ENCODE measurements around the gene KIRREL3. TPM values are rescaled to one million over a fixed set of nuclear protein-coding genes. Genes with fewer than 3 reads are reported as not detected.

Gene KIRREL3
- total and polyA plus RNA-seq, 2 experiments from 2014 or later: 16.1 to 35.6 TPM

GRCh38 chr11:126462422-126462821 is 538.1 kb downstream of the KIRREL3 start:
- no peak overlapping the region for H3K9ac ChIP-seq
- no peak for DNase-seq
- H3K27me3 ChIP-seq (replicated peaks; ENCODE audit: insufficient read depth): no peaks in the 10 kb centered on the region
- H3K9me2 ChIP-seq (ENCODE audit: insufficient read depth): no peaks in the 10 kb centered on the region
- no peaks in the 10 kb centered on the region for H4K20me1 ChIP-seq (ENCODE audit: insufficient read depth)
- H3K36me3 ChIP-seq (ENCODE audit: low read depth): no peaks in the 10 kb centered on the region
- TF ChIP-seq EZH2 (IDR thresholded peaks at IDR 0.05; ENCODE audit: insufficient read depth, poor library complexity, severe bottlenecking): no peak
- no peak for TF ChIP-seq EZH2phosphoT487 (IDR thresholded peaks at IDR 0.05; ENCODE audit: insufficient read depth, low read depth)
- H3K4me2 ChIP-seq (ENCODE audit: unreplicated experiment): no peak overlapping the region
- no peak overlapping the region for H2AFZ ChIP-seq
- H3K9me3 ChIP-seq (ENCODE audit: low read depth): no peaks in the 10 kb centered on the region
- WGBS, 2 experiments (ENCODE audit: low coverage in 1 of 2, low lambda C conversion rate in 2 of 2, missing lambda C conversion rate in 2 of 2): 96 to 100% methylated on average over 7 of the region's 7 CpGs
- H3K4me3 ChIP-seq: no peak overlapping the region
- peaks cover 3% of the 10 kb centered on the region; the same call in 1 of the 2 replicates for H3K4me1 ChIP-seq (ENCODE audit: insufficient read depth)
- in situ Hi-C loops (cut with MboI): no loop called here
- H3K27ac ChIP-seq: no peak overlapping the region
- no peaks in the 10 kb centered on the region for H3K79me2 ChIP-seq (ENCODE audit: insufficient read depth)
- no peaks in the 10 kb centered on the region for H3F3A ChIP-seq (ENCODE audit: insufficient read depth)

DNA sequence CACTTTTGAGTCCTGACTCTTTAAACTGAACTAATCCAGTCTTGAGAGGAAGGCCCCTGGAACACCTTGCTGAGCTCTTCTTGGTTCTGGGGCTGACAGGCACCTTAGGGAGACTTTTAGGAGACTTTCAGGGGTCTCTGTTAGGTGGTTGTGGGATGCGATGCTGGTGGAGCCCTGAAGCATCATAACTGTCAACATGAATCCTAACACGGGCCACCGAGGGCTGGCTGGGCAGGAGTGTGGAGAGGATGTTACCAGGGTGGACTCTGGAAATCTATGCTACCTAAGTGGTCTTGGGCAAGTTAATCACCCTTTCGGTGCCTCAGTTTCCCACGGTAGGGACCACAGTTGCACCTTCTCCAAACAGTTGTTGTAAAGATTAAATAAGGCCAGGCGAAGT is 538.6 kb downstream of the KIRREL3 start:
- Histone ChIP-seq H3K79me2 (ENCODE audit: insufficient read depth) (no peaks in the 10 kb centered on the region), H3K4me3 (no peak overlapping the region), H3F3A (ENCODE audit: insufficient read depth) (no peaks in the 10 kb centered on the region), H3K9ac (no peak overlapping the region), H4K20me1 (ENCODE audit: insufficient read depth) (no peaks in the 10 kb centered on the region), H3K36me3 (ENCODE audit: low read depth) (no peaks in the 10 kb centered on the region), H3K4me1 (ENCODE audit: insufficient read depth) (peaks cover 3% of the 10 kb centered on the region; the same call in 1 of the 2 replicates), H3K9me2 (ENCODE audit: insufficient read depth) (no peaks in the 10 kb centered on the region), H3K27me3 (replicated peaks; ENCODE audit: insufficient read depth) (no peaks in the 10 kb centered on the region), H3K4me2 (ENCODE audit: unreplicated experiment) (no peak overlapping the region), H3K27ac (no peak overlapping the region), H2AFZ (no peak overlapping the region), H3K9me3 (ENCODE audit: low read depth) (no peaks in the 10 kb centered on the region)
- no peak for DNase-seq
- in situ Hi-C loops (cut with MboI): no loop called here
- WGBS, 2 experiments (ENCODE audit: low coverage in 1 of 2, low lambda C conversion rate in 2 of 2, missing lambda C conversion rate in 2 of 2): 69% methylated on average over 6 of the region's 6 CpGs
- no peak for TF ChIP-seq EZH2 (IDR thresholded peaks at IDR 0.05; ENCODE audit: insufficient read depth, poor library complexity, severe bottlenecking)
- TF ChIP-seq EZH2phosphoT487 (IDR thresholded peaks at IDR 0.05; ENCODE audit: insufficient read depth, low read depth): no peak

GRCh38 chr11:126461096-126461440 is 539.5 kb downstream of the KIRREL3 start:
- H3K79me2 ChIP-seq (ENCODE audit: insufficient read depth): no peaks in the 10 kb centered on the region
- no peaks in the 10 kb centered on the region for H3F3A ChIP-seq (ENCODE audit: insufficient read depth)
- H3K4me1 ChIP-seq (ENCODE audit: insufficient read depth): peaks cover 3% of the 10 kb centered on the region; the same call in 1 of the 2 replicates
- in situ Hi-C loops (cut with MboI): no loop called here
- no peak overlapping the region for H3K27ac ChIP-seq
- 88 to 94% methylated on average over 8 of the region's 8 CpGs for WGBS, 2 experiments (ENCODE audit: low coverage in 1 of 2, low lambda C conversion rate in 2 of 2, missing lambda C conversion rate in 2 of 2)
- H3K9me2 ChIP-seq (ENCODE audit: insufficient read depth): no peaks in the 10 kb centered on the region
- no peak overlapping the region for H2AFZ ChIP-seq
- no peak overlapping the region for H3K4me3 ChIP-seq
- H3K9me3 ChIP-seq (ENCODE audit: low read depth): no peaks in the 10 kb centered on the region
- DNase-seq: no peak
- no peaks in the 10 kb centered on the region for H3K36me3 ChIP-seq (ENCODE audit: low read depth)
- H4K20me1 ChIP-seq (ENCODE audit: insufficient read depth): no peaks in the 10 kb centered on the region
- no peak overlapping the region for H3K9ac ChIP-seq
- H3K27me3 ChIP-seq (replicated peaks; ENCODE audit: insufficient read depth): no peaks in the 10 kb centered on the region
- no peak overlapping the region for H3K4me2 ChIP-seq (ENCODE audit: unreplicated experiment)
- TF ChIP-seq EZH2 (IDR thresholded peaks at IDR 0.05; ENCODE audit: insufficient read depth, poor library complexity, severe bottlenecking) (no peak), EZH2phosphoT487 (IDR thresholded peaks at IDR 0.05; ENCODE audit: insufficient read depth, low read depth) (no peak)

- no peaks in the 10 kb centered on the region for H3K9me3 ChIP-seq (ENCODE audit: low read depth)
- TF ChIP-seq EZH2phosphoT487 (IDR thresholded peaks at IDR 0.05; ENCODE audit: insufficient read depth, low read depth) (no peak), EZH2 (IDR thresholded peaks at IDR 0.05; ENCODE audit: insufficient read depth, poor library complexity, severe bottlenecking) (no peak)
- H3K27ac ChIP-seq: no peak overlapping the region
- no peaks in the 10 kb centered on the region for H3F3A ChIP-seq (ENCODE audit: insufficient read depth)
- H3K36me3 ChIP-seq (ENCODE audit: low read depth): no peaks in the 10 kb centered on the region
- DNase-seq: no peak
- no peaks in the 10 kb centered on the region for H3K79me2 ChIP-seq (ENCODE audit: insufficient read depth)
- no peak overlapping the region for H3K9ac ChIP-seq
- no peak overlapping the region for H2AFZ ChIP-seq
- in situ Hi-C loops (cut with MboI): no loop called here
- 88 to 91% methylated on average over 15 of the region's 15 CpGs for WGBS, 2 experiments (ENCODE audit: low coverage in 1 of 2, low lambda C conversion rate in 2 of 2, missing lambda C conversion rate in 2 of 2)
- no peaks in the 10 kb centered on the region for H3K9me2 ChIP-seq (ENCODE audit: insufficient read depth)
- H3K4me1 ChIP-seq (ENCODE audit: insufficient read depth): peaks cover 3% of the 10 kb centered on the region; the same call in 1 of the 2 replicates
- no peaks in the 10 kb centered on the region for H4K20me1 ChIP-seq (ENCODE audit: insufficient read depth)
- no peaks in the 10 kb centered on the region for H3K27me3 ChIP-seq (replicated peaks; ENCODE audit: insufficient read depth)
- no peak overlapping the region for H3K4me2 ChIP-seq (ENCODE audit: unreplicated experiment)
- H3K4me3 ChIP-seq: no peak overlapping the region
Measured at GRCh38 chr11:126460417-126461095, 540.0 kb downstream of the KIRREL3 start.
